WTC11 (cell line): Measurements from ENCODE around the gene TLE4. TPM values are rescaled to one million over a fixed set of nuclear protein-coding genes. Genes with fewer than 3 reads are reported as not detected.

Source experiments
- AFF4 ChIP-seq: sonication (generic); formaldehyde crosslinking; IDR thresholded peaks from 2 replicates; pipeline ENCODE4 v1.8.1; 2023; ENCODE audit warnings: mild to moderate bottlenecking, missing genetic modification reagents, borderline replicate concordance
- ATF2 ChIP-seq: sonication (generic); formaldehyde crosslinking; IDR thresholded peaks from 2 replicates; pipeline ENCODE4 v1.8.1; 2022; ENCODE audit warnings: low read depth, missing genetic modification reagents, borderline replicate concordance
- ATF6 ChIP-seq: sonication (generic); formaldehyde crosslinking; IDR thresholded peaks from 2 replicates; pipeline ENCODE4 v1.8.1; 2023; ENCODE audit warnings: mild to moderate bottlenecking, missing genetic modification reagents
- CREB1 ChIP-seq: sonication (generic); formaldehyde crosslinking; IDR thresholded peaks from 2 replicates; pipeline ENCODE4 v1.8.0; 2023; ENCODE audit warnings: mild to moderate bottlenecking, missing genetic modification reagents
- CTCF ChIP-seq: fragments of 200-600 bp; IDR thresholded peaks from 2 replicates; pipeline ENCODE4 v1.8.0; 2022; ENCODE audit warnings: antibody characterized with exemption
- E2F4 ChIP-seq: sonication (generic); formaldehyde crosslinking; IDR thresholded peaks from 2 replicates; pipeline ENCODE4 v1.8.1; 2022; ENCODE audit warnings: low read depth, mild to moderate bottlenecking, moderate library complexity, missing genetic modification reagents, borderline replicate concordance
- JAZF1 ChIP-seq: fragments of 250-450 bp; sonication (Bioruptor Pico); IDR thresholded peaks from 2 replicates; pipeline ENCODE4 v1.9.0; 2021; ENCODE audit warnings: moderate library complexity, mild to moderate bottlenecking, inconsistent platforms
- NR3C1 ChIP-seq: sonication (generic); formaldehyde crosslinking; conservative IDR thresholded peaks from 2 replicates; pipeline ENCODE4 v1.8.1; 2023; ENCODE audit warnings: low read depth, mild to moderate bottlenecking, missing genetic modification reagents
- OVOL2 ChIP-seq: fragments of 250-450 bp; sonication (Bioruptor Pico); IDR thresholded peaks from 2 replicates; pipeline ENCODE4 v1.9.0; 2021; ENCODE audit warnings: mild to moderate bottlenecking, borderline replicate concordance
- PREB ChIP-seq: sonication (generic); formaldehyde crosslinking; IDR thresholded peaks from 2 replicates; pipeline ENCODE4 v1.8.1; 2022; ENCODE audit warnings: mild to moderate bottlenecking, missing genetic modification reagents, moderate library complexity, borderline replicate concordance
- PRRX2 ChIP-seq: fragments of 250-450 bp; sonication (Bioruptor Pico); IDR thresholded peaks from 2 replicates; pipeline ENCODE4 v1.8.0; 2021; ENCODE audit warnings: mild to moderate bottlenecking
- RELA ChIP-seq: sonication (generic); formaldehyde crosslinking; IDR thresholded peaks from 2 replicates; pipeline ENCODE4 v1.8.1; 2022; ENCODE audit warnings: missing genetic modification reagents, mild to moderate bottlenecking, borderline replicate concordance
- SMAD3 ChIP-seq: sonication (generic); formaldehyde crosslinking; IDR thresholded peaks from 2 replicates; pipeline ENCODE4 v1.8.0; 2022; ENCODE audit warnings: missing genetic modification reagents, mild to moderate bottlenecking, borderline replicate concordance
- TCF7 ChIP-seq: sonication (generic); formaldehyde crosslinking; IDR thresholded peaks from 2 replicates; pipeline ENCODE4 v1.8.0; 2022; ENCODE audit warnings: mild to moderate bottlenecking, low read depth, missing genetic modification reagents, moderate library complexity
- TEAD1 ChIP-seq: sonication (generic); formaldehyde crosslinking; IDR thresholded peaks from 2 replicates; pipeline ENCODE4 v1.8.0; 2022; ENCODE audit warnings: mild to moderate bottlenecking, missing genetic modification reagents
- ZMAT4 ChIP-seq: fragments of 250-450 bp; sonication (Bioruptor Pico); IDR thresholded peaks from 2 replicates; pipeline ENCODE4 v1.9.0; 2021; ENCODE audit warnings: mild to moderate bottlenecking
- ZNF121 ChIP-seq: sonication (generic); formaldehyde crosslinking; IDR thresholded peaks from 2 replicates; pipeline ENCODE4 v1.8.0; 2023; ENCODE audit warnings: missing genetic modification reagents
- ZNF281 ChIP-seq: sonication (generic); formaldehyde crosslinking; IDR thresholded peaks from 2 replicates; pipeline ENCODE4 v1.8.0; 2023; ENCODE audit warnings: mild to moderate bottlenecking, missing genetic modification reagents
- ZNF317 ChIP-seq: sonication (generic); formaldehyde crosslinking; IDR thresholded peaks from 2 replicates; pipeline ENCODE4 v1.8.1; 2023; ENCODE audit warnings: low read depth, mild to moderate bottlenecking, moderate library complexity, missing genetic modification reagents, borderline replicate concordance
- ZNF425 ChIP-seq: fragments of 250-450 bp; sonication (Bioruptor Pico); conservative IDR thresholded peaks from 2 replicates; pipeline ENCODE4 v1.9.0; 2021; ENCODE audit warnings: mild to moderate bottlenecking
- ZNF671 ChIP-seq: fragments of 250-450 bp; sonication (Bioruptor Pico); IDR thresholded peaks from 2 replicates; pipeline ENCODE4 v1.8.0; 2021; ENCODE audit warnings: mild to moderate bottlenecking
- total RNA-seq: library from RNA; stranded (reverse); gene quantifications from 3 replicates; pipeline ENCODE4 v1.2.3, GENCODE V29; 2021

The TLE4 gene
- total RNA-seq, 1 experiment from 2014 or later: 48.1 TPM

GRCh38 chr9:79571309-79572031 is at the start of gene TLE4 (continued):
- TF ChIP-seq RELA: no peak
- TF ChIP-seq CTCF: no peak
- TF ChIP-seq ATF2: no peak
- no peak for TF ChIP-seq ZMAT4 (CRISPR knock-in tag)
- no peak for TF ChIP-seq PRRX2 (CRISPR knock-in tag)
- no peak for TF ChIP-seq PREB (CRISPR knock-in tag)
- TF ChIP-seq SMAD3: no peak
- TF ChIP-seq ZNF671 (CRISPR knock-in tag): no peak
- TF ChIP-seq E2F4 (CRISPR knock-in tag): no peak
- no peak for TF ChIP-seq JAZF1 (CRISPR knock-in tag)
- TF ChIP-seq OVOL2 (CRISPR knock-in tag): no peak
- no peak for TF ChIP-seq TCF7 (CRISPR knock-in tag)
- TF ChIP-seq ATF6: no peak
- no peak for TF ChIP-seq ZNF121 (CRISPR knock-in tag)
- no peak for TF ChIP-seq ZNF425 (CRISPR knock-in tag)
- no peak for TF ChIP-seq NR3C1 (CRISPR knock-in tag)
- no peak for TF ChIP-seq ZNF281 (CRISPR knock-in tag)
- peak; percentile 65; the same call in 1 of the 2 replicates for TF ChIP-seq TEAD1 (CRISPR knock-in tag)
- TF ChIP-seq CREB1: no peak
- TF ChIP-seq ZNF317 (CRISPR knock-in tag): no peak
- no peak for TF ChIP-seq AFF4 (CRISPR knock-in tag)
